ENCODE results near the gene RUNX1.

The RUNX1 gene

GRCh38 chr21:34897828-34898227 lies 151.3 kb downstream of the RUNX1 start:
- TF ChIP-seq PPARA (CRISPR knock-in tag; IDR thresholded peaks at IDR 0.05; ENCODE audit: borderline replicate concordance), result no peak
- TF ChIP-seq, protein P1, sequence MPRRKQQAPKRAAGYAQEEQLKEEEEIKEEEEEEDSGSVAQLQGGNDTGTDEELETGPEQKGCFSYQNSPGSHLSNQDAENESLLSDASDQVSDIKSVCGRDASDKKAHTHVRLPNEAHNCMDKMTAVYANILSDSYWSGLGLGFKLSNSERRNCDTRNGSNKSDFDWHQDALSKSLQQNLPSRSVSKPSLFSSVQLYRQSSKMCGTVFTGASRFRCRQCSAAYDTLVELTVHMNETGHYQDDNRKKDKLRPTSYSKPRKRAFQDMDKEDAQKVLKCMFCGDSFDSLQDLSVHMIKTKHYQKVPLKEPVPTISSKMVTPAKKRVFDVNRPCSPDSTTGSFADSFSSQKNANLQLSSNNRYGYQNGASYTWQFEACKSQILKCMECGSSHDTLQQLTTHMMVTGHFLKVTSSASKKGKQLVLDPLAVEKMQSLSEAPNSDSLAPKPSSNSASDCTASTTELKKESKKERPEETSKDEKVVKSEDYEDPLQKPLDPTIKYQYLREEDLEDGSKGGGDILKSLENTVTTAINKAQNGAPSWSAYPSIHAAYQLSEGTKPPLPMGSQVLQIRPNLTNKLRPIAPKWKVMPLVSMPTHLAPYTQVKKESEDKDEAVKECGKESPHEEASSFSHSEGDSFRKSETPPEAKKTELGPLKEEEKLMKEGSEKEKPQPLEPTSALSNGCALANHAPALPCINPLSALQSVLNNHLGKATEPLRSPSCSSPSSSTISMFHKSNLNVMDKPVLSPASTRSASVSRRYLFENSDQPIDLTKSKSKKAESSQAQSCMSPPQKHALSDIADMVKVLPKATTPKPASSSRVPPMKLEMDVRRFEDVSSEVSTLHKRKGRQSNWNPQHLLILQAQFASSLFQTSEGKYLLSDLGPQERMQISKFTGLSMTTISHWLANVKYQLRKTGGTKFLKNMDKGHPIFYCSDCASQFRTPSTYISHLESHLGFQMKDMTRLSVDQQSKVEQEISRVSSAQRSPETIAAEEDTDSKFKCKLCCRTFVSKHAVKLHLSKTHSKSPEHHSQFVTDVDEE (CRISPR knock-in tag; IDR thresholded peaks at IDR 0.05), result no peak
- TF ChIP-seq SNAI2 (CRISPR knock-in tag; IDR thresholded peaks at IDR 0.05), result no peak
- TF ChIP-seq CSDC2 (CRISPR knock-in tag; IDR thresholded peaks at IDR 0.05), result no peak
- TF ChIP-seq, protein P2, sequence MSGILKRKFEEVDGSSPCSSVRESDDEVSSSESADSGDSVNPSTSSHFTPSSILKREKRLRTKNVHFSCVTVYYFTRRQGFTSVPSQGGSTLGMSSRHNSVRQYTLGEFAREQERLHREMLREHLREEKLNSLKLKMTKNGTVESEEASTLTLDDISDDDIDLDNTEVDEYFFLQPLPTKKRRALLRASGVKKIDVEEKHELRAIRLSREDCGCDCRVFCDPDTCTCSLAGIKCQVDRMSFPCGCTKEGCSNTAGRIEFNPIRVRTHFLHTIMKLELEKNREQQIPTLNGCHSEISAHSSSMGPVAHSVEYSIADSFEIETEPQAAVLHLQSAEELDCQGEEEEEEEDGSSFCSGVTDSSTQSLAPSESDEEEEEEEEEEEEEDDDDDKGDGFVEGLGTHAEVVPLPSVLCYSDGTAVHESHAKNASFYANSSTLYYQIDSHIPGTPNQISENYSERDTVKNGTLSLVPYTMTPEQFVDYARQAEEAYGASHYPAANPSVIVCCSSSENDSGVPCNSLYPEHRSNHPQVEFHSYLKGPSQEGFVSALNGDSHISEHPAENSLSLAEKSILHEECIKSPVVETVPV (CRISPR knock-in tag; IDR thresholded peaks at IDR 0.05), result no peak
- TF ChIP-seq OSR1 (CRISPR knock-in tag; IDR thresholded peaks at IDR 0.05), result no peak
- ATAC-seq, result no peak

DNA sequence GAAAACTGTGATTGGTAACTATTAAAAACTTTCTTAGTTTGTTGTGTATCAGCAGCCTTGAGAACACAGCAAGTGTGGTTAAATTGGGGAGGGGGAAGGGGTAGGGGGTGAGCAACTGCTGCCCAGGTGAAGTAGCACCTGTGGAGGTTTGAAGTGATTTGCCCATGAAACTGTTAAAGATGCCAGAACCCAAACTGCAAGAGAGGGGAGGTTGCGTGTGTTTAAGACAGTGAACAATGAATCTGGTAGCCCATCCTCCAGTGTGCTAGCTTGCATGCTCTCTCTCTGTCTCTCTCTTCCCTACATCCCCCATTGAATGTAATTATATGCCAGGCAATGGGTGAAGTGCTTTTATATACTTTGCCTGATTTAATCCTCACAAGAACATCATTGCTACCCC lies 154.7 kb downstream of the RUNX1 start:
- TF ChIP-seq ZNF70 (CRISPR knock-in tag; IDR thresholded peaks at IDR 0.05) (no peak), ZC3H10 (CRISPR knock-in tag; IDR thresholded peaks at IDR 0.05) (no peak), ZNF565 (CRISPR knock-in tag; conservative IDR thresholded peaks at IDR 0.05; ENCODE audit: low read depth) (no peak), ZFP30 (CRISPR knock-in tag; IDR thresholded peaks at IDR 0.05) (no peak), ARNTL (CRISPR knock-in tag; IDR thresholded peaks at IDR 0.05; ENCODE audit: borderline replicate concordance, low read depth) (no peak), CREB5 (CRISPR knock-in tag; IDR thresholded peaks at IDR 0.05; ENCODE audit: low read depth) (no peak), TCF4 (CRISPR knock-in tag; IDR thresholded peaks at IDR 0.05; ENCODE audit: borderline replicate concordance) (no peak), ZNF8 (CRISPR knock-in tag; IDR thresholded peaks at IDR 0.05) (no peak), BACH2 (CRISPR knock-in tag; IDR thresholded peaks at IDR 0.05; ENCODE audit: borderline replicate concordance) (no peak), OSR1 (CRISPR knock-in tag; IDR thresholded peaks at IDR 0.05) (no peak), GLIS3 (CRISPR knock-in tag; IDR thresholded peaks at IDR 0.05) (no peak), PPARA (CRISPR knock-in tag; IDR thresholded peaks at IDR 0.05; ENCODE audit: borderline replicate concordance) (no peak), TOX (CRISPR knock-in tag; IDR thresholded peaks at IDR 0.05; ENCODE audit: borderline replicate concordance) (no peak), POU6F1 (CRISPR knock-in tag; IDR thresholded peaks at IDR 0.05; ENCODE audit: borderline replicate concordance, low read depth) (no peak), PATZ1 (CRISPR knock-in tag; IDR thresholded peaks at IDR 0.05; ENCODE audit: borderline replicate concordance) (no peak)
- TF ChIP-seq, protein P2 (CRISPR knock-in tag; IDR thresholded peaks at IDR 0.05), result no peak
- no peak for ATAC-seq

DNA sequence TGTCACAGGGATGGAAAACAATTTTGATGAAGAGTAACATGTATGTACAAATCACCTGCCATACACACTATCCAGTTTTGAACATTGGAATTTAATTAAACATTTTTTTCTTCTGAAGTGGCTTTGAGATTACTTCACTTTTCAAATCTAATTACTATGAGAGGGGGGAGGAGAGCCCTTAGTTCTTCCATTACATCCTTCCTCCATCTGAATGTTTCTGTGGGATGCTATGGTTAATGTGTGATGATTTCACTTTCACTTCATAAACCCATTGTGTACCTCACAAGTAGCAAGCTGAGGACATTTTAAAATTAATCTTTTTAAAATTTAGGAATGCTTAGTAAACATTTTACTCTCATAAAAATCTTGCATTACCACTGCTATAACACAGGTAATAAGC lies 156.9 kb downstream of the RUNX1 start:
- TF ChIP-seq ZNF70 (CRISPR knock-in tag; IDR thresholded peaks at IDR 0.05) (no peak), ARNTL (CRISPR knock-in tag; IDR thresholded peaks at IDR 0.05; ENCODE audit: borderline replicate concordance, low read depth) (no peak), ZFP3 (CRISPR knock-in tag; IDR thresholded peaks at IDR 0.05) (no peak), ESRRG (CRISPR knock-in tag; IDR thresholded peaks at IDR 0.05) (no peak), GLIS3 (CRISPR knock-in tag; IDR thresholded peaks at IDR 0.05) (no peak), ISL1 (CRISPR knock-in tag; IDR thresholded peaks at IDR 0.05) (no peak), RARB (CRISPR knock-in tag; IDR thresholded peaks at IDR 0.05) (no peak), PPARA (CRISPR knock-in tag; IDR thresholded peaks at IDR 0.05; ENCODE audit: borderline replicate concordance) (no peak), ZNF8 (CRISPR knock-in tag; IDR thresholded peaks at IDR 0.05) (no peak), BACH2 (CRISPR knock-in tag; IDR thresholded peaks at IDR 0.05; ENCODE audit: borderline replicate concordance) (no peak), ZFP30 (CRISPR knock-in tag; IDR thresholded peaks at IDR 0.05) (no peak), TCF4 (CRISPR knock-in tag; IDR thresholded peaks at IDR 0.05; ENCODE audit: borderline replicate concordance) (no peak)
- TF ChIP-seq, protein P2 (CRISPR knock-in tag; IDR thresholded peaks at IDR 0.05), result no peak
- ATAC-seq, result no peak

Data from SK-N-SH treated with all-trans-retinoic acid at 6 μM for 48 hours (cell line).